ENCODE data around the gene CSNK2A3. TPM values are rescaled to one million over a fixed set of nuclear protein-coding genes. Genes with fewer than 3 reads are reported as not detected.

The CSNK2A3 gene
- total and polyA plus RNA-seq, 9 of the 15 experiments (the other 6 are each of a cell fraction or from before 2014, with no cell fraction given), result 0.33 to 6.1 (median 1.8) TPM

- no peak for TF ChIP-seq RERE (CRISPR knock-in tag; IDR thresholded peaks at IDR 0.05; ENCODE audit: borderline replicate concordance)
- TF ChIP-seq BDP1 (IDR thresholded peaks at IDR 0.05; ENCODE audit: insufficient read depth, insufficient read length), result no peak
- no peak for TF ChIP-seq ZNF592 (IDR thresholded peaks at IDR 0.05)
These were observed 27.8 kb upstream of the CSNK2A3 start (continued) for GRCh38 chr11:11380883-11381282.

Data from K562 (cell line).